IMR-90 (cell line): ENCODE measurements around the gene SHISA6. TPM values are rescaled to one million over a fixed set of nuclear protein-coding genes. Genes with fewer than 3 reads are reported as not detected.

Experiments
- ATAC-seq: fragments of 200-7000 bp; cut with Tn5 transposase; 2 replicates; pipeline ENCODE4 v1.9.1; 2020; ENCODE audit warnings: low read depth, mild to moderate bottlenecking, moderate library complexity
- BruUV-seq: library from RNA; stranded (reverse); fragments of 400-500 nt; replicated peaks from 2 replicates; lab custom pipeline; 2021; lab: Mats Ljungman, UMichigan
- CTCF ChIA-PET: fragments of 300-600 bp; formaldehyde crosslinking; extraction: SDS; loops from one replicate; lab custom pipeline; 2021; ENCODE audit warnings: antibody characterized with exemption; lab: Yijun Ruan, JAX
- POLR2A ChIA-PET: fragments of 300-600 bp; sonication (Branson Sonifier 250); formaldehyde crosslinking; loops from one replicate; lab custom pipeline; 2022; ENCODE audit warnings: antibody characterized with exemption; ENCODE audit not compliant: unreplicated experiment; lab: Charles Lee
- DNase-seq: peaks from one replicate; pipeline ENCODE4 v3.0.0; 2013
- H2AFZ ChIP-seq: replicated peaks from 2 replicates; pipeline ENCODE3; 2013; ENCODE audit warnings: low read length, mild to moderate bottlenecking; ENCODE audit not compliant: poor library complexity
- H2AK5ac ChIP-seq: 2 replicates; pipeline ENCODE4 v1.6.1; 2013; ENCODE audit warnings: low read depth, low read length, inconsistent platforms
- H2AK9ac ChIP-seq: replicated peaks from 2 replicates; pipeline ENCODE3; 2013; ENCODE audit warnings: mild to moderate bottlenecking, low read depth, low read length, moderate library complexity; ENCODE audit not compliant: poor library complexity
- H2BK120ac ChIP-seq: 2 replicates; pipeline ENCODE4 v1.6.1; 2013; ENCODE audit warnings: low read depth, low read length, inconsistent platforms
- H2BK15ac ChIP-seq: 3 replicates; pipeline ENCODE4 v1.6.1; 2013; ENCODE audit warnings: low read depth, low read length, inconsistent platforms
- H2BK20ac ChIP-seq: 2 replicates; pipeline ENCODE4 v1.6.1; 2013; ENCODE audit warnings: low read depth, mild to moderate bottlenecking, inconsistent platforms, low read length, moderate library complexity
- H2BK5ac ChIP-seq: 2 replicates; pipeline ENCODE4 v1.6.1; 2013; ENCODE audit warnings: mild to moderate bottlenecking, low read depth, low read length, inconsistent platforms; ENCODE audit not compliant: poor library complexity, severe bottlenecking
- H3K14ac ChIP-seq: replicated peaks from 2 replicates; pipeline ENCODE4 v1.6.1; 2013; ENCODE audit warnings: low read depth, low read length, inconsistent platforms
- H3K18ac ChIP-seq: 2 replicates; pipeline ENCODE4 v1.6.1; 2013; ENCODE audit warnings: low read depth, low read length, control low read depth
- H3K23ac ChIP-seq: 2 replicates; pipeline ENCODE4 v1.6.1; 2013; ENCODE audit warnings: low read depth, low read length, inconsistent platforms
- H3K27ac ChIP-seq: 2 replicates; pipeline ENCODE4 v1.5.1; 2013; ENCODE audit warnings: mild to moderate bottlenecking, control low read depth, low read length; ENCODE audit not compliant: insufficient read depth
- H3K27me3 ChIP-seq: 2 replicates; pipeline ENCODE4 v1.6.1; 2013; ENCODE audit warnings: low read length; ENCODE audit not compliant: control insufficient read depth, insufficient read depth
- H3K36me3 ChIP-seq: 2 replicates; pipeline ENCODE4 v1.6.1; 2013; ENCODE audit warnings: low read length, mixed read lengths; ENCODE audit not compliant: control insufficient read depth, insufficient read depth
- H3K4ac ChIP-seq: 2 replicates; pipeline ENCODE4 v1.6.1; 2013; ENCODE audit warnings: low read depth, low read length, inconsistent platforms
- H3K4me1 ChIP-seq: 2 replicates; pipeline ENCODE4 v1.6.1; 2013; ENCODE audit warnings: low read length, mixed read lengths; ENCODE audit not compliant: control insufficient read depth, insufficient read depth
- H3K4me2 ChIP-seq: 2 replicates; pipeline ENCODE4 v1.6.1; 2013; ENCODE audit warnings: low read depth, mild to moderate bottlenecking, control low read depth, low read length, moderate library complexity
- H3K4me3 ChIP-seq: 2 replicates; pipeline ENCODE4 v1.5.1; 2013; ENCODE audit warnings: low read depth, mild to moderate bottlenecking, control low read depth, low read length, moderate library complexity; ENCODE audit not compliant: insufficient read depth
- H3K56ac ChIP-seq: 2 replicates; pipeline ENCODE4 v1.6.1; 2013; ENCODE audit warnings: low read length, inconsistent platforms; ENCODE audit not compliant: insufficient read depth; ENCODE audit errors: extremely low read depth
- H3K79me1 ChIP-seq, 2 experiments: 2 replicates each; pipeline ENCODE4 v1.6.1; 2013; ENCODE audit warnings: low read length in 2 of 2, inconsistent platforms in 1 of 2, low read depth in 1 of 2
- H3K9ac ChIP-seq: 2 replicates; pipeline ENCODE4 v1.6.1; 2013; ENCODE audit warnings: low read depth, low read length, control low read depth
- H3K9me1 ChIP-seq: 2 replicates; pipeline ENCODE4 v1.6.1; 2013; ENCODE audit warnings: low read length, inconsistent platforms; ENCODE audit not compliant: insufficient read depth
- H3K9me3 ChIP-seq: 2 replicates; pipeline ENCODE4 v1.6.1; 2013; ENCODE audit warnings: low read length; ENCODE audit not compliant: control insufficient read depth, insufficient read depth
- H4K20me1 ChIP-seq: 2 replicates; pipeline ENCODE4 v1.6.1; 2013; ENCODE audit warnings: low read length, inconsistent platforms; ENCODE audit not compliant: insufficient read depth
- H4K5ac ChIP-seq: 2 replicates; pipeline ENCODE4 v1.6.1; 2013; ENCODE audit warnings: mild to moderate bottlenecking, low read depth, low read length, control low read depth
- H4K8ac ChIP-seq, 2 experiments: 2 replicates each; pipeline ENCODE4 v1.6.1; 2013; ENCODE audit warnings: low read depth in 2 of 2, low read length in 2 of 2, control low read depth in 1 of 2, inconsistent platforms in 1 of 2
- H4K91ac ChIP-seq: 2 replicates; pipeline ENCODE4 v1.6.1; 2013; ENCODE audit warnings: low read depth, low read length, inconsistent platforms; ENCODE audit not compliant: insufficient read depth
- BHLHE40 ChIP-seq: fragments of 150-350 bp; IDR thresholded peaks from 2 replicates; pipeline ENCODE4 v1.6.1; 2016; ENCODE audit warnings: mild to moderate bottlenecking, low read depth, low read length
- CEBPB ChIP-seq: IDR thresholded peaks from 2 replicates; pipeline ENCODE4 v1.6.1; 2012; ENCODE audit warnings: low read depth, low read length, improper control_type of control experiment
- CHD1 ChIP-seq: IDR thresholded peaks from 2 replicates; pipeline ENCODE4 v1.6.1; 2012; ENCODE audit warnings: low read depth, low read length, improper control_type of control experiment
- CTCF ChIP-seq: conservative IDR thresholded peaks from 2 replicates; pipeline ENCODE4 v1.5.1; 2012; ENCODE audit warnings: mild to moderate bottlenecking, low read depth, low read length, improper control_type of control experiment
- FOS ChIP-seq: fragments of 150-350 bp; IDR thresholded peaks from 2 replicates; pipeline ENCODE4 v1.6.1; 2016; ENCODE audit warnings: low read depth, low read length
- MAFK ChIP-seq: IDR thresholded peaks from 2 replicates; pipeline ENCODE4 v1.6.1; 2012; ENCODE audit warnings: low read depth, low read length, improper control_type of control experiment
- MAZ ChIP-seq: IDR thresholded peaks from 2 replicates; pipeline ENCODE4 v1.6.1; 2012; ENCODE audit warnings: low read depth, mild to moderate bottlenecking, low read length, improper control_type of control experiment, moderate library complexity, borderline replicate concordance
- MXI1 ChIP-seq: IDR thresholded peaks from 2 replicates; pipeline ENCODE4 v1.6.1; 2012; ENCODE audit warnings: low read depth, mild to moderate bottlenecking, low read length, moderate library complexity, borderline replicate concordance
- NFE2L2 ChIP-seq: fragments of 150-350 bp; IDR thresholded peaks from 2 replicates; pipeline ENCODE4 v1.6.1; 2016; ENCODE audit warnings: low read depth, mild to moderate bottlenecking, low read length
- POLR2A ChIP-seq: IDR thresholded peaks from 2 replicates; pipeline ENCODE4 v1.6.1; 2012; ENCODE audit warnings: mild to moderate bottlenecking, low read depth, low read length
- RAD21 ChIP-seq: IDR thresholded peaks from 2 replicates; pipeline ENCODE4 v1.6.1; 2012; ENCODE audit warnings: low read length, improper control_type of control experiment
- SMC3 ChIP-seq: fragments of 150-350 bp; IDR thresholded peaks from 2 replicates; pipeline ENCODE4 v1.6.1; 2016; ENCODE audit warnings: low read depth, mild to moderate bottlenecking, antibody characterized with exemption, low read length, moderate library complexity
- USF2 ChIP-seq: fragments of 150-350 bp; IDR thresholded peaks from 2 replicates; pipeline ENCODE4 v1.6.1; 2017; ENCODE audit warnings: mild to moderate bottlenecking, antibody characterized with exemption, low read length, low read depth
- WGBS, 2 experiments: methylation state at CpG; one replicate each; pipeline versions ENCODE4 v1.1.5 to v1.1.7; 2013; ENCODE audit warnings: missing lambda C conversion rate in 2 of 2; ENCODE audit not compliant: insufficient read length in 1 of 2; ENCODE audit errors: extremely low coverage in 2 of 2; 5-methylcytosine and 5-hydroxymethylcytosine counted together
- dilution Hi-C: fragments of 300-500 bp; cut with HindIII; formaldehyde crosslinking; loops from one replicate; pipeline ENCODE4 v1.14.3; 2018; ENCODE audit warnings: low sequenced_read_pairs; ENCODE audit not compliant: unreplicated experiment
- in situ Hi-C: fragments of 300-500 bp; cut with MboI; formaldehyde crosslinking; loops from 3 replicates; pipeline ENCODE4 v1.14.3; 2019; ENCODE audit warnings: low sequenced_read_pairs, inconsistent platforms, mixed read lengths
- intact Hi-C: fragments of 100-400 bp; cut with micrococcal nuclease; formaldehyde crosslinking; loops from 2 replicates; pipeline ENCODE4 v1.10.0; 2022
- polyA plus RNA-seq, 3 experiments: library from polyadenylated mRNA; depleted of rRNA; stranded (reverse); fragments of >200 nt; gene quantifications; 2 replicates each; pipeline ENCODE4 v1.2.3, GENCODE V29; 2012; ENCODE audit warnings: low replicate concordance in 1 of 3
- total RNA-seq: library from RNA; depleted of rRNA; stranded (reverse); fragments of >200 nt; gene quantifications from 2 replicates; pipeline ENCODE4 v1.2.3, GENCODE V29; 2012

Gene SHISA6
- total and polyA plus RNA-seq, 2 of the 4 experiments (the other 2 are of a cell fraction): not detected

- in situ Hi-C loops: no loop called here
- no peaks in the 10 kb centered on the region for H3K79me1 ChIP-seq
- no peak overlapping the region for H4K8ac ChIP-seq
- peaks cover 12% of the 10 kb centered on the region for H3K9me3 ChIP-seq
- H3K9ac ChIP-seq: no peak overlapping the region
- DNase-seq: no peak
- no peak overlapping the region for H3K18ac ChIP-seq
- no peak overlapping the region for H3K4me3 ChIP-seq
- H3K36me3 ChIP-seq: no peaks in the 10 kb centered on the region
- H2AFZ ChIP-seq: no peak overlapping the region
- H3K23ac ChIP-seq: no peak overlapping the region
- no TSS peak for BruUV-seq
- TF ChIP-seq SMC3: no peak
- no peak for TF ChIP-seq MAZ
- TF ChIP-seq POLR2A: no peak
- TF ChIP-seq CEBPB: no peak
- no peak for TF ChIP-seq MAFK
- TF ChIP-seq BHLHE40: no peak
- TF ChIP-seq USF2: no peak
- TF ChIP-seq CHD1: no peak
- no peak for TF ChIP-seq RAD21
- no peak for TF ChIP-seq CTCF
- no peak for TF ChIP-seq MXI1
- no peak for TF ChIP-seq FOS
- no peak for TF ChIP-seq NFE2L2
- CTCF ChIA-PET: no interaction called here
- no peak overlapping the region for H2BK120ac ChIP-seq
- dilution Hi-C loops: no loop called here
- intact Hi-C loops: no loop called here
- H3K14ac ChIP-seq: no peak overlapping the region
- no peaks in the 10 kb centered on the region for H4K20me1 ChIP-seq
- H2AK5ac ChIP-seq: no peak overlapping the region
- no peaks in the 10 kb centered on the region for H3K4me1 ChIP-seq
- H3K56ac ChIP-seq: no peak overlapping the region
- no peak for ATAC-seq
- H3K27me3 ChIP-seq: no peaks in the 10 kb centered on the region; the same call in 1 of the 2 replicates
- no peak overlapping the region for H2BK15ac ChIP-seq
- H4K5ac ChIP-seq: no peak overlapping the region
- no peaks in the 10 kb centered on the region for H3K9me1 ChIP-seq
- H2AK9ac ChIP-seq: no peak overlapping the region
- H2BK5ac ChIP-seq: no peak overlapping the region
- H4K91ac ChIP-seq: no peak overlapping the region
- POLR2A ChIA-PET: no interaction called here
- no peak overlapping the region for H3K4me2 ChIP-seq
- H2BK20ac ChIP-seq: no peak overlapping the region
- WGBS, 2 experiments: 8% methylated on average over 5 of the region's 16 CpGs; no CpG with 5 or more reads in 1 of the 2 experiments
- no peak overlapping the region for H3K4ac ChIP-seq
- H3K27ac ChIP-seq: no peak overlapping the region
Observed at GRCh38 chr17:11239379-11239970, 1.5 kb upstream of the SHISA6 start.
